ENCODE data around the gene GSN.
A peak's percentile ranks its signal among the peaks of the same experiment; 100 is the strongest.

DNA sequence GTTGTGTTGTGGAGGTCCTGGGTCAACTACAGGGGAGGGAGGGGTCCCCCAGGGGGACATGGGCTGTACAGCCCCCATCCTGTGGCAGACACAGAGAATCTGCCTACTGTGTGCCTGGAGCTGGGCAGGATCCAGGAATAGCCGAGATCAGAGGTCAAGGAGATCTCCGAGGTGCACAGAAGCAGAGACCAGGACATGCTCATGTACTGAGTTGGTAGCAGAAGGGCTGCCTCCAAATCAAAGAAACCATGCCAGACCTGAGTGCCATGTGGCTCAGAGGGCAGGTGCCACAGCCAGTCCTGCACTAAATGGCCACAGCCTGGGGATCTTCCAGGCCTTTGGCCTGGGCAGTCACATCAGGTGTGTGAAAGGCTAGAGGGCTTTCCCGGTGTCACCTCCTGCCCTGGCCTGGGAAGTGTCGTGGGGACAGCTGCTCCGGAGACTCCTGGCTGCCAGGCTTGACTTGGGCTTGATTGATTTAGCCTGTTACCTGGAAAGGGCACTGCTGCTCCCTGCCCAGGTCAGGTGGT lies 27.8 kb downstream of the GSN start:
- TF ChIP-seq, protein P1, sequence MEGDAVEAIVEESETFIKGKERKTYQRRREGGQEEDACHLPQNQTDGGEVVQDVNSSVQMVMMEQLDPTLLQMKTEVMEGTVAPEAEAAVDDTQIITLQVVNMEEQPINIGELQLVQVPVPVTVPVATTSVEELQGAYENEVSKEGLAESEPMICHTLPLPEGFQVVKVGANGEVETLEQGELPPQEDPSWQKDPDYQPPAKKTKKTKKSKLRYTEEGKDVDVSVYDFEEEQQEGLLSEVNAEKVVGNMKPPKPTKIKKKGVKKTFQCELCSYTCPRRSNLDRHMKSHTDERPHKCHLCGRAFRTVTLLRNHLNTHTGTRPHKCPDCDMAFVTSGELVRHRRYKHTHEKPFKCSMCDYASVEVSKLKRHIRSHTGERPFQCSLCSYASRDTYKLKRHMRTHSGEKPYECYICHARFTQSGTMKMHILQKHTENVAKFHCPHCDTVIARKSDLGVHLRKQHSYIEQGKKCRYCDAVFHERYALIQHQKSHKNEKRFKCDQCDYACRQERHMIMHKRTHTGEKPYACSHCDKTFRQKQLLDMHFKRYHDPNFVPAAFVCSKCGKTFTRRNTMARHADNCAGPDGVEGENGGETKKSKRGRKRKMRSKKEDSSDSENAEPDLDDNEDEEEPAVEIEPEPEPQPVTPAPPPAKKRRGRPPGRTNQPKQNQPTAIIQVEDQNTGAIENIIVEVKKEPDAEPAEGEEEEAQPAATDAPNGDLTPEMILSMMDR (IDR thresholded peaks at IDR 0.05): no peak
- TF ChIP-seq POLR2A (IDR thresholded peaks at IDR 0.05) (no peak), POLR2AphosphoS5 (IDR thresholded peaks at IDR 0.05; ENCODE audit: insufficient read depth in 1 of 2, low read depth in 1 of 2) (peak in 1 of 2 donors; percentile 43)

Measured in vagina (tissue), 2 donors.